ENCODE data around the gene CRKL.

The CRKL gene

GRCh38 chr22:20994902-20995241 lies 77.7 kb downstream of the CRKL start:
- ATAC-seq (no peak), DNase-seq (no peak)
- peak overlapping the region in 1 of 2 donors; percentile 13 for H3K27ac Mint-ChIP-seq
- H3K4me1 Mint-ChIP-seq, result peaks cover 20% of the 10 kb centered on the region
- no peaks in the 10 kb centered on the region for H3K9me3 Mint-ChIP-seq
- H3K4me3 Mint-ChIP-seq, result no peak overlapping the region
- no peaks in the 10 kb centered on the region for H3K27me3 Mint-ChIP-seq

GRCh38 chr22:20995329-20996030 lies 78.3 kb downstream of the CRKL start:
- Mint-ChIP-seq H3K4me3 (no peak overlapping the region), H3K27me3 (no peaks in the 10 kb centered on the region), H3K9me3 (no peaks in the 10 kb centered on the region), H3K4me1 (peaks cover 26% of the 10 kb centered on the region), H3K27ac (no peak overlapping the region)
- DNase-seq (no peak), ATAC-seq (no peak)

- Mint-ChIP-seq H3K4me3 (no peak overlapping the region), H3K4me1 (peaks cover 32% of the 10 kb centered on the region), H3K9me3 (no peaks in the 10 kb centered on the region), H3K27me3 (no peaks in the 10 kb centered on the region), H3K27ac (no peak overlapping the region)
- no peak for DNase-seq
- no peak for ATAC-seq
Measured at GRCh38 chr22:20996031-20996410, 78.8 kb downstream of the CRKL start.

GRCh38 chr22:20996598-20997535 lies 79.7 kb downstream of the CRKL start:
- ATAC-seq (no peak), DNase-seq (no peak)
- Mint-ChIP-seq H3K27ac (peak overlapping the region in 1 of 2 donors; percentile 85), H3K4me3 (no peak overlapping the region), H3K27me3 (no peaks in the 10 kb centered on the region), H3K9me3 (no peaks in the 10 kb centered on the region), H3K4me1 (peaks cover 39% of the 10 kb centered on the region)

GRCh38 chr22:20997536-20998257 lies 80.5 kb downstream of the CRKL start:
- H3K27ac Mint-ChIP-seq, result peak overlapping the region in 1 of 2 donors; percentile 85
- H3K27me3 Mint-ChIP-seq, result no peaks in the 10 kb centered on the region
- no peak for DNase-seq
- no peak overlapping the region for H3K4me3 Mint-ChIP-seq
- H3K4me1 Mint-ChIP-seq, result peaks cover 39% of the 10 kb centered on the region
- no peaks in the 10 kb centered on the region for H3K9me3 Mint-ChIP-seq
- no peak for ATAC-seq

GRCh38 chr22:20998411-20999336 lies 81.5 kb downstream of the CRKL start:
- peak overlapping the region in 1 of 2 donors; percentile 80 for H3K27ac Mint-ChIP-seq
- peaks cover 43% of the 10 kb centered on the region for H3K4me1 Mint-ChIP-seq
- H3K4me3 Mint-ChIP-seq, result peak overlapping the region in 1 of 2 donors; percentile 3
- ATAC-seq, result no peak
- DNase-seq, result no peak
- H3K27me3 Mint-ChIP-seq, result no peaks in the 10 kb centered on the region
- no peaks in the 10 kb centered on the region for H3K9me3 Mint-ChIP-seq

- Mint-ChIP-seq H3K4me3 (peak overlapping the region; percentile 93 to 98), H3K9me3 (no peaks in the 10 kb centered on the region), H3K27ac (peak overlapping the region in 1 of 2 donors; percentile 95), H3K27me3 (no peaks in the 10 kb centered on the region), H3K4me1 (peaks cover 43% of the 10 kb centered on the region)
- ATAC-seq, result no peak
- no peak for DNase-seq
Measured at GRCh38 chr22:20999350-21000206, 82.4 kb downstream of the CRKL start.

GRCh38 chr22:21000207-21000986 lies 83.2 kb downstream of the CRKL start:
- no peaks in the 10 kb centered on the region for H3K9me3 Mint-ChIP-seq
- ATAC-seq (no peak), DNase-seq (peak in 1 of 2 donors; percentile 30)
- no peaks in the 10 kb centered on the region for H3K27me3 Mint-ChIP-seq
- H3K4me3 Mint-ChIP-seq, result peak overlapping the region; percentile 93 to 98
- H3K27ac Mint-ChIP-seq, result peak overlapping the region; percentile 95 to 97
- H3K4me1 Mint-ChIP-seq, result peaks cover 43% of the 10 kb centered on the region

GRCh38 chr22:21000987-21001600 lies 83.9 kb downstream of the CRKL start:
- no peaks in the 10 kb centered on the region for H3K27me3 Mint-ChIP-seq
- H3K9me3 Mint-ChIP-seq, result no peaks in the 10 kb centered on the region
- ATAC-seq (no peak), DNase-seq (no peak)
- peaks cover 43% of the 10 kb centered on the region for H3K4me1 Mint-ChIP-seq
- peak overlapping the region; percentile 93 to 98 for H3K4me3 Mint-ChIP-seq
- peak overlapping the region; percentile 97 to 98 for H3K27ac Mint-ChIP-seq

- DNase-seq (peak; percentile 97), ATAC-seq (peak; percentile 95)
- Mint-ChIP-seq H3K9me3 (no peaks in the 10 kb centered on the region), H3K27ac (peak within 1 kb of the TSS; percentile 97 to 98), H3K27me3 (no peaks in the 10 kb centered on the region), H3K4me1 (peaks cover 43% of the 10 kb centered on the region), H3K4me3 (peak within 1 kb of the TSS; percentile 93 to 98)
Measured at GRCh38 chr22:21001601-21002325, 84.6 kb downstream of the CRKL start, which contains the start of gene THAP7. TSS of gene THAP7 (minus strand) at chr22:21002118. CDS start at chr22:21001911, 207 bp downstream.

Data from stimulated activated naive CD8-positive, alpha-beta T cell treated with anti-CD3 and anti-CD28 coated beads, Interleukin-15, amount 100 ng/mL, for 72 hours (primary cell).